Neuron (in vitro differentiated cells): Measurements from ENCODE around the gene ARHGEF17.

Source experiments
- H2AFZ ChIP-seq: one replicate; pipeline ENCODE4 v1.6.1; 2013; ENCODE audit warnings: low read depth, mild to moderate bottlenecking, inconsistent platforms, low read length, moderate library complexity
- H3K27me3 ChIP-seq: one replicate; pipeline ENCODE4 v1.6.1; 2013; ENCODE audit warnings: low read length; ENCODE audit not compliant: insufficient read depth
- H3K36me3 ChIP-seq: one replicate; pipeline ENCODE4 v1.6.1; 2013; ENCODE audit warnings: low read length; ENCODE audit not compliant: insufficient read depth
- H3K4me1 ChIP-seq: one replicate; pipeline ENCODE4 v1.6.1; 2013; ENCODE audit warnings: low read length; ENCODE audit not compliant: insufficient read depth
- H3K4me3 ChIP-seq: 2 replicates; pipeline ENCODE4 v1.5.1; 2013; ENCODE audit warnings: mild to moderate bottlenecking, low read length, moderate library complexity
- H3K9me3 ChIP-seq: one replicate; pipeline ENCODE4 v1.6.1; 2013; ENCODE audit warnings: low read length

The ARHGEF17 gene

DNA sequence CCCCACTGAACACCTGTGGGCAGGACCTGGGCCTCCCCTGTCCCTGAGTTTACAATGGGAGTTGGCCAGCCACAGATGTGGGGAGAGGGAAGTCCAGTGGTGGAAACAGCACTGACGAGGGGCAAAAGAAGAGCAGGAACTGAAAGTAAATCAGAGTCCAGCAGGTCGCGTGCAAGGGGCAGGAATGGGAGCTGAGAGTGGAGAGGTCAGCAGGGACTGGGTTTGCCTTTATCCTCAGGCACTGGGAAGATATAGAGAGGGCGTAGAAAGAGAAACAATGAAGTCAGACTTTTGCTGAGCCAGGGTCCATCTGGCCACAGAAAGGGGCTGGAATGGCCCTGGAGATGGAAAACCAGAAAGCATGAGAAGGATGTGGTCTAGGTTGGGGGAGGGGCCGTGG lies 27.4 kb upstream of the ARHGEF17 start:
- no peaks in the 10 kb centered on the region for H3K9me3 ChIP-seq
- no peaks in the 10 kb centered on the region for H3K27me3 ChIP-seq
- H3K4me1 ChIP-seq = peaks cover 2% of the 10 kb centered on the region
- H3K4me3 ChIP-seq = no peak overlapping the region
- H3K36me3 ChIP-seq = no peaks in the 10 kb centered on the region
- H2AFZ ChIP-seq = no peak overlapping the region

GRCh38 chr11:73281201-73281741 lies 26.8 kb upstream of the ARHGEF17 start:
- Histone ChIP-seq H3K9me3 (no peaks in the 10 kb centered on the region), H3K4me3 (no peak overlapping the region), H3K4me1 (peaks cover 2% of the 10 kb centered on the region), H3K27me3 (no peaks in the 10 kb centered on the region), H2AFZ (no peak overlapping the region), H3K36me3 (no peaks in the 10 kb centered on the region)

GRCh38 chr11:73281796-73282660 lies 26.0 kb upstream of the ARHGEF17 start:
- H3K36me3 ChIP-seq = no peaks in the 10 kb centered on the region
- peaks cover 2% of the 10 kb centered on the region for H3K4me1 ChIP-seq
- no peak overlapping the region for H2AFZ ChIP-seq
- H3K27me3 ChIP-seq = no peaks in the 10 kb centered on the region
- H3K9me3 ChIP-seq = no peaks in the 10 kb centered on the region
- H3K4me3 ChIP-seq = no peak overlapping the region

DNA sequence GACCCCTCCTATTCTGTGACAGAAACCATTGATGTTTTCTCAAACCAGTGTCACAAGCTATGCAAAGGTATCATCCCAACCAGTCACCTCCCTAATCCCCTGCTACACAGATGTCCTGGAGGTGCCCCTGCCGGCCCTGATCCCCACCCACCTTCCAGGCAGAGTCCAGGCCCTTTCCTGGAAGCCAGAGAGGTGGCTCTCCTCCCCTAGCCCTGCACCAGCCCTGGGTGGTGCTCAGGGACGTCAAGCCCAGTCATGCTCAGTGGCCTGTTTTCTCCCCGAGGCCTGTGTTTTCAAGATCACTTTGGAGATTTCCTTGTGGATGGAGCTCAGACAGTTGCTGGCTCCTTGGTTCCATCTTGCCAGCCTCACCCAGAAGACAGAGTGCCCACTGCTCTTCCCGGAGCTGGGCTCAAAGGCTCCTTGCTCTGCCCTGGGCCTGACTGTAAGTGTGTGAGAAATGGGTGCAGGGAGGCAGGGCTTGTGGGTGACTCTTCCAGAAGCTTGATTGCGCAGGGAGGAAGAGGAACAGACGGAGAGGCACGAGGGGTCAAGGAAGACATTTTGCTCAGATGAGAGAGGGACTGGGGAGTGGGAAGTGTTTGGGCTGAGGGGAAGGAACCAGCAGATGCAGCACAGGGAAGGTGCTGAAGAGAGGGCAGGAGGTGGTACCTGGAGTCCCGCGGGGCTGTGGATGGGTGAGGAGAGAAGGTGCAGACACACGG lies 24.6 kb upstream of the ARHGEF17 start:
- H3K4me1 ChIP-seq = peaks cover 2% of the 10 kb centered on the region
- H2AFZ ChIP-seq = no peak overlapping the region
- H3K4me3 ChIP-seq = no peak overlapping the region
- no peaks in the 10 kb centered on the region for H3K27me3 ChIP-seq
- no peaks in the 10 kb centered on the region for H3K36me3 ChIP-seq
- no peaks in the 10 kb centered on the region for H3K9me3 ChIP-seq

DNA sequence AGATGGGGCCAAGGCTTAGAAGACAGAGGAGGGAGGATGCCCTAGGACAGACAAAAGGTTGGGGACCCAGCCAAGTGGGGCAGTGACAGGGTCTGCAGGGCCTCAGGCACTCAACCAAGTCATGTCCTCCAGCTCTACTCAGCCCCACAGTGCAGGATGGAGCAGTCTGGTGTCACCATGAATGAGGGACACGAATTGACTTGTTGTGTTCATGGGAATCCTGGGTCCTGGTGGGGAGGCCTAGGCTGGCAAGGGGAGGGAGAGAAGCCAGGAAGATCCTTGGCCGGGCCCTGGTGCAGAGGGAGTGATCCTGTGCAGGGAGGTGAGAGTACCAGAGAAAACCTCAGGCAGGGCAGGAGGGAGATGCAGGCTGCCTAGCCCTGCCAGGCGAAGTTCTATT lies 24.0 kb upstream of the ARHGEF17 start:
- Histone ChIP-seq H3K27me3 (no peaks in the 10 kb centered on the region), H3K9me3 (no peaks in the 10 kb centered on the region), H3K36me3 (no peaks in the 10 kb centered on the region), H2AFZ (no peak overlapping the region), H3K4me1 (peaks cover 6% of the 10 kb centered on the region), H3K4me3 (no peak overlapping the region)

DNA sequence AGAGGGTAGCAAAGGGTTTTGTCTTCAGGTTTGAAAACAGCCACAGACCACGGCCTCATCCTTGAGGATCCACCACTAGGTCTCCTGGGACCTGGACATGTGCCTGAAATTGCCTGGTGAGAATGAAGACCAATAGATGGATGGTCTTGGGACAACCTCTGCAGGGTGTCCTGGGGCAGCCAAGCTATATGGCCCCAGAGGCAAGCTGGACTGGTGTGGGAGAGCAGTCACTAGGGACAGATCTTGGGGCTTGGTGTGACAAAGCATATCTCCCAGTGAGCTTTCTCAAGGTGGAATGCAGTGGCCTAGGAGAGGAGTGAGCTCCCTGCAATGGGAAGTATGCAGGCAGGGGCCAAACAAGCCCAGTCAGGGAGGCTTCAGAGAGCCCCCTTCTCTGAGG lies 22.4 kb upstream of the ARHGEF17 start:
- H3K4me3 ChIP-seq = no peak overlapping the region
- no peaks in the 10 kb centered on the region for H3K36me3 ChIP-seq
- H2AFZ ChIP-seq = no peak overlapping the region
- H3K4me1 ChIP-seq = peaks cover 7% of the 10 kb centered on the region
- no peaks in the 10 kb centered on the region for H3K9me3 ChIP-seq
- H3K27me3 ChIP-seq = no peaks in the 10 kb centered on the region

DNA sequence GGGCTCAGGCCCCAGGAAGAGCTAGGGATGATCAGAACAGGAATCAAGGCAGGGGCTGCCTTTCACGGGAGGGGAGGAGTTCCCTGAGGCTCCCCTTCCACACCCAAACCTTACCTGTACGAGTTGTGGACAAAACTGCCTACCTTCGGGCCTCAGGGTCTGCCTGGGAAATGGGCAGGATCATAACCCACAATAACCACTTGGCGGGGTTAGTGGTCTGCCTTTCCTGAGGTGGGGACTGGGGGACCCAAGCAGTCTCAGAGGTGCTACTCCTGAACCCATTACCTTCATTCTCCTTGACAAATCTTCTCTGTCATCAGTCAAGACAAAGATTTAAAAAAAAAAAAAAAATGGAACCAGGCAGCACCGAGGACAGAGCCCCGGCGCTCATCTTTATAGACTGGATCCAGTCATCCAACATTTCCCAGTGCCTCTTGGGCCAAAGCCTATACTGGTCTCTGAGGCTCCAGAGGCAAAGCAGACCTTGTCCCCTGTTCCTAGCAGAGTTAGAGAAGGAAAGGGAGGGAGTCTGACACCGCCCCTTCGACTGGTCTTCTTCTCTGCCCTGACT lies 21.8 kb upstream of the ARHGEF17 start:
- Histone ChIP-seq H3K9me3 (no peaks in the 10 kb centered on the region), H3K27me3 (no peaks in the 10 kb centered on the region), H2AFZ (no peak overlapping the region), H3K36me3 (no peaks in the 10 kb centered on the region), H3K4me3 (no peak overlapping the region), H3K4me1 (peaks cover 6% of the 10 kb centered on the region)

DNA sequence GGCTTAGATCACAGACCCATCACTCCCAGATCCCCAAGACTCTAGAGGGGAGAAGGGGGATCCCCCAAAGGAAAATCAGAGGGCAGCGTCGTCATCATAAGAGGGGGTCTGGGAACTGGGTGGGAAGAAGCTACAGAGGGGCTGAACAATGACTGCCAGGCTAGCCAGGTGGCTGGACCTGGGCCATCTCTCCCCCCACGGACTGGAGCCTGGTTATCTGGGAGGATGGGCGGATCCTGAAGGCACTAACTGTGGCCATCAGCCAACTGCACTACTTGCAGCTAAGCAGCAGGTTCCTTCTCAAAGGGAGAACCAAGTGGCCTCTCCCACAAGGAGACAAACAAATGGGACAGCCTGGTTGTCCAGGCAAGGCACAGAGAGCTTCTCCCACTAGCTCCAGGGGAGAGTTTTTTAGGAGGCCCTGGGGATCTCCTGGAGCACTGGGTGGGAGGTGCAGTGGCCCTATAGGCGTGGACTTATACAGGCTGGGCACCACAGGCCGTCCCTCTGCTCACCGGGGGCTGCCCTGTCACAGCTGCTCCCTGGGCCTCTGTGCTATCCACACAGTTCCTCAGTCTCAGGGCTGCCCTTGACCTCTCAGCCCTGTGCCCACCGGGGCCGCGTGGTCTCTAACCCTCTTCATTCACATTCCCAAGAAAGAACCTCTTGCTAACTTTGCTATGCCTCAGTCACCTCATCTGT lies 20.5 kb upstream of the ARHGEF17 start:
- Histone ChIP-seq H3K4me1 (peaks cover 9% of the 10 kb centered on the region), H3K4me3 (no peak overlapping the region), H3K9me3 (no peaks in the 10 kb centered on the region), H2AFZ (no peak overlapping the region), H3K36me3 (no peaks in the 10 kb centered on the region), H3K27me3 (no peaks in the 10 kb centered on the region)

- Histone ChIP-seq H3K4me1 (peaks cover 9% of the 10 kb centered on the region), H3K36me3 (no peaks in the 10 kb centered on the region), H3K9me3 (no peaks in the 10 kb centered on the region), H2AFZ (no peak overlapping the region), H3K27me3 (no peaks in the 10 kb centered on the region), H3K4me3 (no peak overlapping the region)
These were observed 19.7 kb upstream of the ARHGEF17 start for GRCh38 chr11:73288192-73288872.

DNA sequence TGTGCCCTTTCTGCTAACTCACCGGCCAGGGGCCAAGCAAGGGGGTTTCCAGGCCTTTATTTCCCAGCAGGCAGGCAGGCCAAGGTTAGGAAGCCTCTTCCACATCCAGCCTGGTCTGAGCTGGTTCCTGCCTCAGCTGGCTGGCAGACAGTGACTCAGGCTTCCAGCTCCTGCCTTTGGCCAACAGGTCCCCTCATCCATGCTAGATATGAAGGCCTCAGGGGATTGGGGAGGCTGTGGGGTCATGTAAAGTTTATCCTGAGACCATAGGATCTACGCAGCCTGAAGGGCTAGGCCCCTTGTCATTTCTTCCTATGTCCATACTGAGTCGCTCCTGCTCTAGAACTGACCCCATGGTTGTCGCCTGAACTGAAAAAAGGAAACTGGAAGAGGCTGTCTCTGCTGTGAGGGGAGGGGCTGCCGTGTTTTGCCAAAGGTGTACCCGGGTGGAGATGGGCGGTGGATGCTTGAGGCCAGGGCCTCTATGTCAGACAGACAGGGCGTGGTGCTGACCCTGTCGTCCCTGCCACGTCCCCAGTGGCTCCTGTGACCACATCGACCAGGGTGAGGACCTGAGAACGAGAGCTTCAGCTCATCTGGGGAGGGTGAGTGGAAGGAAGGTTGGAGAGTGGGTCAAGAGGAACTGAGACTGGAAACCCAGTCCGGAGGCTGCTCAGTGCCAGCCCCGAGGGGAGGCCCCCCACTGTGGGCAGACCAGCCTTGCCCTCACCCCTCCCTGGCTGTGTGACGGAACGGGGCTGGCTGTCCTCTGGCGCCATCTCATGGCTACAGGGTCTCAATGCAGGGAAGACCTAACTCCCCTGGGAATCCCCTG lies 19.0 kb upstream of the ARHGEF17 start:
- H3K4me1 ChIP-seq = peaks cover 9% of the 10 kb centered on the region
- H3K4me3 ChIP-seq = peak overlapping the region; percentile 27
- no peak overlapping the region for H2AFZ ChIP-seq
- H3K36me3 ChIP-seq = no peaks in the 10 kb centered on the region
- H3K9me3 ChIP-seq = no peaks in the 10 kb centered on the region
- no peaks in the 10 kb centered on the region for H3K27me3 ChIP-seq

- H2AFZ ChIP-seq = no peak overlapping the region
- H3K27me3 ChIP-seq = no peaks in the 10 kb centered on the region
- H3K4me3 ChIP-seq = no peak overlapping the region
- H3K9me3 ChIP-seq = no peaks in the 10 kb centered on the region
- peaks cover 9% of the 10 kb centered on the region for H3K4me1 ChIP-seq
- no peaks in the 10 kb centered on the region for H3K36me3 ChIP-seq
These were observed 17.5 kb upstream of the ARHGEF17 start for GRCh38 chr11:73290536-73290935.

GRCh38 chr11:73291196-73291595 lies 16.9 kb upstream of the ARHGEF17 start:
- no peaks in the 10 kb centered on the region for H3K36me3 ChIP-seq
- no peak overlapping the region for H2AFZ ChIP-seq
- no peaks in the 10 kb centered on the region for H3K27me3 ChIP-seq
- no peak overlapping the region for H3K4me3 ChIP-seq
- peaks cover 9% of the 10 kb centered on the region for H3K4me1 ChIP-seq
- H3K9me3 ChIP-seq = no peaks in the 10 kb centered on the region
